Left renal cortex interstitium (tissue), 4 donors: Measurements from ENCODE around the gene TAS2R43. TPM values are rescaled to one million over a fixed set of nuclear protein-coding genes. Genes with fewer than 3 reads are reported as not detected.
"Not testable (repeated sequence)": the region's sequence is repeated elsewhere in the genome, so short reads cannot be mapped to it uniquely, and the experiment has no call there.

Experiments
- DNase-seq, 4 donors: peaks; one replicate each; pipeline ENCODE4 v3.0.0-alpha.2; 2013; ENCODE audit warnings: low read depth in 4 of 4, low spot score in 2 of 4, missing footprints in 1 of 4
- polyA plus RNA-seq, 4 donors: library from polyadenylated mRNA; unstranded; fragments of 120-200 nt; gene quantifications; one replicate each; pipeline ENCODE4 v1.2.1, GENCODE V29; 2013; ENCODE audit not compliant: insufficient read length in 4 of 4

The TAS2R43 gene
- polyA plus RNA-seq, 4 donors, result 0.31 to 0.81 (median 0.66) TPM; not detected in 1

DNA sequence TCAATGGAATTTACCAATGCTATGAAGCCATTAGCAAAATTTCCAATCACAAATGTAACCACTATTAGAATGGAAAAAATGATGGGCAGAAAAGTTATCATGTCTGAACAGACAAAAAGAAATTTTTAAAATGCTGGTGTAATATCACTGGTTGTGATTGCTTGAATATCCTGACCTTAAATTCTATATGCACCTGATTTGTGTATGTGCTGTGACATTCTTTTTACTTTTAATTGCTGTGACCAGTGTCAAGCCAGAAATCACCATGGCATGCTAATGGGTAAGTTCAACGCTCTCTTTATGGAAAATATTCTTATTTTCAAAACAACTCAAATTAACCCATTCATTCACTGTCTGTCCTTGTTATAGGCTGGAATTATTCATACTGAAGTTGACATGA lies 29.9 kb downstream of the TAS2R43 start, which contains the start of gene TAS2R46:
Gene TAS2R46 (minus strand): TSS at position 101 of the 400 bp plus-strand sequence. CDS start 0 bp downstream, at position 101.
- DNase-seq, result not testable (repeated sequence)

DNA sequence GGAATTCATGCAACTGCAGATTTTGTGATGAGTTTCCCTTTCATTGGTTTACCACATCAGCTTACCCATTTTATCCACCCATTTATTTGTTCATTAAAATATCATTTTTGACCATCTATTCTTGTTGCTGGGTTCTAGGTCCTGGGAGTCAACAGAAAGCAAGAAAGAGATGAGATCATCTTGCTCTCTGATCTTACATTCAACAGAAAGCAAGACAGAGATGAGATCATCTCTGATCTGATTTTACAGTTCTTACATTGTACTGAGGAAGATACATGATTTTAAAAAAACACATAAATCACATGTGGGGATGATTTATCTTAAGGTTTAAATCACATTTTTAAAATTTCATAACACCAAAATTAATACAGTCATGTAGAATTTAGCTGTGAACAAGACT lies 32.3 kb downstream of the TAS2R43 start:
- DNase-seq, result no peak

DNA sequence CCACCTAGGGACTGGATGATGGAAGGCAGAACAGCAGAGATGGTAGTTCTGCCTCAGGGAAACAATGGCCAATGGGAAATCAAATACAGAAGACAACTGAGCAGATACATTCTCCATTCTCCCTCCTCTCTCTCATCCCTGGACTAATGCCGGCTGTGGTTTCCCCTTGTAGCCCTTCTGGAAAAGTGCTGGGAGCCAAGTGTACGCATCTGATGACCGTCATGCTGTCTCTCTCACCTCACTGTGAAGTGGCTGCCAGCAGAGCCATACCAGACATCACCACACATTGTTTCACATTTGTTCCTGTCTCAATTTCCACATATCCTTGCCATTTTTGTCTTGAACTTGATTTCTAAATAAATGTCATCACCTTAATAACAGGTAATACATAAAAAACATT lies 33.1 kb downstream of the TAS2R43 start:
- DNase-seq, result no peak

DNA sequence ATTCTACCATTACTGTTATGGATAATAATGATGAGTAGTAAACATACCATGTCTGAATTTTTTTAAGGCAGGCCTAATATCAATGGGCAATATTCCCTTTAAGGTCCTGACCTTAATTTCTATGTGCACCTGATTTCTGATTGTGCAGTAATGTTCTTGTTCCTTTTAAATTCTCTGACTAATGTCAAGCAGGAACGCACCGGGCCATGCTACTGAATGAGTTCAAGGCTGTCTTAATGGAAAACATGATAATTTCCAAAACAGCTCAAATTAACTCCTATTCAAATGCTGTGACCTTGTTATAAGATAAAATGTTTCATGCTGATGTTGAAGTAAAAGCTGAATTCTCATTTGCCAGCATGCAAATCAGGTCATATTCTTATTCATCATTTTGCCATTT lies 36.8 kb downstream of the TAS2R43 start:
- DNase-seq, result no peak

DNA sequence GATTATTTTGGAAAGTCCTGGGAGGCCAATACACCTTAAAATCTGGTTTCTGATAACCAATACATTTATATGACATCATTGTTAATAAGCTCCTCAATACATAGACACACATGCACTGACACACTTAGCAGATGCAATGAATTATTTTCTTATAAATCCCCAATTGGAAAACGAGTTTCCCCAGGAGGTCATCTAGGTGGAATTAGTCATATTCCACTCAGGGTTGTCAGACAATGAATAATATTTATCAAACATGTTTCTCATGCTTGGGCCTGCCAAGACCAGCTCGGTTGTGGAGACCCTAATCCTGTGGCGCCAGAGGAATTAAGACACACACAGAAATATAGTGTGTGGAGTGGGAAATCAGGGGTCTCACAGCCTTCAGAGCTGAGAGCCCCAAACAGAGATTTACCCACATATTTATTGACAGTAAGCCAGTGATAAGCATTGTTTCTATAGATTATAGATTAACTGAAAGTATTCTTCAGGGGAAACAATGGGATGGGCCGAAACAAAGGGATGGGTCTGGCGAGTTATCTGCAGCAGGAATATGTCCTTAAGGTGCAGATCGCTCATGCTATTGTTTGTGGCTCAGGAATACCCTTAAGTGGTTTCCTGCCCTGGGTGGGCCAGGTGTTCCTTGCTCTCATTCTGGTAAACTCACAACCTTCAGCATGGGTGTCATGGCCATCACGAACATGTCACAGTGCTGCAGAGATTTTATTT lies 42.1 kb downstream of the TAS2R43 start:
- not testable (repeated sequence) for DNase-seq

DNA sequence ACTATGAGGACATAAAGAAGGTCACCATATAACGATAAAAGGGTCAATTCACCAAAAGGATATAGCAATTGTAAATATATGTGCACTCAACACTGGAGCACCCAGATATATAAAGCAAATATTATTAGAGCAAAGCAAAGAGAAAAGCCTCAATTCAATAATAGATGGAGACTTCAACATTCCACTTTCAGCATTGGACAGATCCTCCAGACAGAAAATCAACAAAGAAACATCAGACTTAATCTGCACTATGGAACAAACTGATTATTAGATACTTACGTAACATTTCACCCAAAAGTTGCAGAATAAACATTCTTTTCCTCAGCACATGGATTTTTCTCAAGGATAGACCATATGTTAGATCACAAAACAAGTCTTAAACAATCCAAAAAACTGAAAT lies 50.7 kb downstream of the TAS2R43 start:
- not testable (repeated sequence) for DNase-seq

Other genes starting within 250 kb of the TAS2R43 start
- 10 to 100 TPM in 2 of 4 donors, 1 to 10 TPM in 2; 4.0 to 15.1 (median 8.7) TPM for gene PRR4, start 242.8 kb downstream of the TAS2R43 start, polyA plus RNA-seq
- gene PRH1, start 208.1 kb downstream of the TAS2R43 start, polyA plus RNA-seq, result 10 to 100 TPM; 13.8 to 18.5 (median 15.5) TPM
- under 1 TPM in 2 of 4 donors, not detected in 2; 0.19 to 0.21 TPM for gene TAS2R13, start 182.8 kb downstream of the TAS2R43 start, polyA plus RNA-seq
- under 1 TPM; 0.32 to 0.99 (median 0.57) TPM for gene PRH2, start 163.1 kb downstream of the TAS2R43 start, polyA plus RNA-seq
- gene TAS2R14, start 153.1 kb downstream of the TAS2R43 start, polyA plus RNA-seq, result 1 to 10 TPM; 2.1 to 5.8 (median 3.4) TPM
- under 1 TPM in 1 of 4 donors, not detected in 3; 0.14 TPM for gene TAS2R50, start 105.4 kb downstream of the TAS2R43 start, polyA plus RNA-seq
- 1 to 10 TPM in 3 of 4 donors, under 1 TPM in 1; 0.38 to 4.1 (median 1.8) TPM for gene TAS2R20, start 94.0 kb downstream of the TAS2R43 start, polyA plus RNA-seq
- gene TAS2R19, start 69.7 kb downstream of the TAS2R43 start, polyA plus RNA-seq, result 1 to 10 TPM in 2 of 4 donors, under 1 TPM in 2; 0.79 to 2.1 (median 1.3) TPM
- gene TAS2R31, start 60.9 kb downstream of the TAS2R43 start, polyA plus RNA-seq, result 1 to 10 TPM in 3 of 4 donors, under 1 TPM in 1; 0.71 to 2.0 (median 1.6) TPM
- under 1 TPM in 3 of 4 donors, not detected in 1; 0.14 to 0.24 (median 0.23) TPM for gene TAS2R46, start 30.0 kb downstream of the TAS2R43 start, polyA plus RNA-seq
- under 1 TPM in 3 of 4 donors, not detected in 1; 0.16 to 0.26 (median 0.22) TPM for gene TAS2R30, start 42.3 kb upstream of the TAS2R43 start, polyA plus RNA-seq
- 10 to 100 TPM; 16.5 to 18.3 (median 17.7) TPM for gene SMIM10L1, start 78.9 kb upstream of the TAS2R43 start, polyA plus RNA-seq
- gene TAS2R42, start 94.6 kb upstream of the TAS2R43 start, polyA plus RNA-seq, result under 1 TPM in 1 of 4 donors, not detected in 3; 0.17 TPM
- gene PRB3, start 177.4 kb upstream of the TAS2R43 start, polyA plus RNA-seq, result not detected
- not detected for gene PRB4, start 218.1 kb upstream of the TAS2R43 start, polyA plus RNA-seq